IPS-15b (cell line): ENCODE results near the gene INCENP.
"Not testable (repeated sequence)": the region's sequence is repeated elsewhere in the genome, so short reads cannot be mapped to it uniquely, and the experiment has no call there.

Source experiments
- H3K27me3 ChIP-seq: one replicate; pipeline ENCODE4 v1.6.1; 2013; ENCODE audit warnings: low read length; ENCODE audit not compliant: control insufficient read depth, insufficient read depth
- H3K36me3 ChIP-seq: one replicate; pipeline ENCODE4 v1.6.1; 2013; ENCODE audit warnings: low read length; ENCODE audit not compliant: control insufficient read depth, insufficient read depth
- H3K4me1 ChIP-seq: one replicate; pipeline ENCODE4 v1.6.1; 2013; ENCODE audit warnings: mild to moderate bottlenecking, low read length; ENCODE audit not compliant: control insufficient read depth, insufficient read depth
- H3K4me3 ChIP-seq: one replicate; pipeline ENCODE4 v1.5.1; 2013; ENCODE audit warnings: low read depth, low read length
- H3K9ac ChIP-seq: one replicate; pipeline ENCODE4 v1.6.1; 2013; ENCODE audit warnings: low read depth, mild to moderate bottlenecking, low read length
- H3K9me3 ChIP-seq: one replicate; pipeline ENCODE4 v1.6.1; 2013; ENCODE audit warnings: mild to moderate bottlenecking, low read length; ENCODE audit not compliant: control insufficient read depth, insufficient read depth

Gene INCENP

GRCh38 chr11:62123669-62124185 lies at the start of gene INCENP:
Gene INCENP (plus strand): TSS chr11:62124011. CDS start chr11:62128162, 4,151 bp downstream.
- H3K9ac ChIP-seq = peak within 1 kb of the TSS; percentile 93

GRCh38 chr11:62075438-62075837 lies 48.4 kb upstream of the INCENP start:
- Histone ChIP-seq H3K36me3 (no peaks in the 10 kb centered on the region), H3K27me3 (no peaks in the 10 kb centered on the region), H3K9me3 (no peaks in the 10 kb centered on the region), H3K4me3 (no peak overlapping the region), H3K9ac (no peak overlapping the region), H3K4me1 (no peaks in the 10 kb centered on the region)

More at GRCh38 chr11:62123669-62124185, at the start of gene INCENP:
- peak within 1 kb of the TSS; percentile 98 for H3K4me3 ChIP-seq
- H3K36me3 ChIP-seq = peaks cover 8% of the 10 kb centered on the region
- H3K9me3 ChIP-seq = no peaks in the 10 kb centered on the region
- H3K4me1 ChIP-seq = peaks cover 14% of the 10 kb centered on the region
- H3K27me3 ChIP-seq = no peaks in the 10 kb centered on the region

- H3K9ac ChIP-seq = no peak overlapping the region
Measured at GRCh38 chr11:62077132-62077531, 46.7 kb upstream of the INCENP start.

GRCh38 chr11:62081378-62082291 lies 42.2 kb upstream of the INCENP start:
- Histone ChIP-seq H3K4me3 (no peak overlapping the region), H3K9ac (no peak overlapping the region), H3K4me1 (peaks cover 3% of the 10 kb centered on the region), H3K36me3 (no peaks in the 10 kb centered on the region), H3K9me3 (no peaks in the 10 kb centered on the region), H3K27me3 (no peaks in the 10 kb centered on the region)

More at GRCh38 chr11:62077132-62077531, 46.7 kb upstream of the INCENP start:
- Histone ChIP-seq H3K36me3 (no peaks in the 10 kb centered on the region), H3K9me3 (no peaks in the 10 kb centered on the region), H3K4me1 (peaks cover 3% of the 10 kb centered on the region), H3K4me3 (no peak overlapping the region), H3K27me3 (no peaks in the 10 kb centered on the region)

- Histone ChIP-seq H3K4me1 (peaks cover 3% of the 10 kb centered on the region), H3K4me3 (no peak overlapping the region), H3K27me3 (no peaks in the 10 kb centered on the region), H3K9me3 (no peaks in the 10 kb centered on the region), H3K9ac (no peak overlapping the region), H3K36me3 (no peaks in the 10 kb centered on the region)
Measured at GRCh38 chr11:62082292-62082657, 41.5 kb upstream of the INCENP start.

GRCh38 chr11:62084801-62085200 lies 39.0 kb upstream of the INCENP start:
- H3K4me3 ChIP-seq, H3K9ac ChIP-seq, H3K36me3 ChIP-seq, H3K27me3 ChIP-seq, H3K4me1 ChIP-seq: not testable (repeated sequence)
- peaks cover 15% of the 10 kb centered on the region for H3K9me3 ChIP-seq

- Histone ChIP-seq H3K9ac (no peak overlapping the region), H3K4me1 (no peaks in the 10 kb centered on the region), H3K36me3 (no peaks in the 10 kb centered on the region), H3K27me3 (no peaks in the 10 kb centered on the region), H3K9me3 (peaks cover 15% of the 10 kb centered on the region), H3K4me3 (no peak overlapping the region)
Measured at GRCh38 chr11:62087694-62088093, 36.1 kb upstream of the INCENP start.

- H3K4me3 ChIP-seq = no peak overlapping the region
- H3K27me3 ChIP-seq = no peaks in the 10 kb centered on the region
- no peaks in the 10 kb centered on the region for H3K36me3 ChIP-seq
- H3K9me3 ChIP-seq = peaks cover 15% of the 10 kb centered on the region
- H3K4me1 ChIP-seq = no peaks in the 10 kb centered on the region
- H3K9ac ChIP-seq = no peak overlapping the region
Measured at GRCh38 chr11:62088331-62088933, 35.4 kb upstream of the INCENP start.

- Histone ChIP-seq H3K4me1 (peaks cover 2% of the 10 kb centered on the region), H3K4me3 (no peak overlapping the region), H3K27me3 (no peaks in the 10 kb centered on the region), H3K9ac (no peak overlapping the region), H3K9me3 (no peaks in the 10 kb centered on the region), H3K36me3 (no peaks in the 10 kb centered on the region)
Measured at GRCh38 chr11:62103141-62103540, 20.7 kb upstream of the INCENP start.

GRCh38 chr11:62103986-62104385 lies 19.8 kb upstream of the INCENP start:
- Histone ChIP-seq H3K9ac (no peak overlapping the region), H3K4me3 (no peak overlapping the region), H3K9me3 (no peaks in the 10 kb centered on the region), H3K27me3 (no peaks in the 10 kb centered on the region), H3K36me3 (no peaks in the 10 kb centered on the region), H3K4me1 (peaks cover 2% of the 10 kb centered on the region)

GRCh38 chr11:62104816-62105653 lies 18.8 kb upstream of the INCENP start:
- H3K9ac ChIP-seq = no peak overlapping the region
- no peaks in the 10 kb centered on the region for H3K36me3 ChIP-seq
- no peak overlapping the region for H3K4me3 ChIP-seq
- peaks cover 2% of the 10 kb centered on the region for H3K4me1 ChIP-seq
- H3K27me3 ChIP-seq = no peaks in the 10 kb centered on the region
- no peaks in the 10 kb centered on the region for H3K9me3 ChIP-seq
